GM21526 (cell line): ENCODE data around the gene TMEM121.
"Not testable (repeated sequence)": the region's sequence is repeated elsewhere in the genome, so short reads cannot be mapped to it uniquely, and the experiment has no call there.

ENCODE experiments used
- ATAC-seq: cut with Tn5 transposase; IDR thresholded peaks from one replicate; pipeline ENCODE4 v1.9.1; 2021; ENCODE audit warnings: moderate library complexity; ENCODE audit not compliant: unreplicated experiment, low FRiP score

TMEM121 gene

DNA sequence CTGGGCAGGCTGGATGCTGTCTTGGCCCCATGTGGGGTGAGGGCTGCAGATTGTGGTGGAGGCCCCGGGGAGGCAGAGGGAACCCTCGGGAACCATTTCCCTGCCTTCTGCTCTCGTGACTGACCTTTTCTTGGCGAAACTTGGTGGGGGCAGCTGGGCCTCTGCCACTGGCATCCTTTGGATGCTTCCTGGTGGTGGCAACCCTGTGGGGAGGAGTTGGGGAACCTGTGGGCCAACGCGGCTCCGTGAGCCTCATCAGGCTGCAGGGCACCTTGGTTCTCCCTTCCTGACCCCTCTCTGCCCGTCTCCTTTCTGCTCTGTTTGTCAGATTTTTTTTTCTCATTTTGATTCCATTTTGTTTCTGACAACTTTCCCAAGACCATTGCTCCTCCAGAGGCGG lies 14.4 kb downstream of the TMEM121 start:
- ATAC-seq = no peak

DNA sequence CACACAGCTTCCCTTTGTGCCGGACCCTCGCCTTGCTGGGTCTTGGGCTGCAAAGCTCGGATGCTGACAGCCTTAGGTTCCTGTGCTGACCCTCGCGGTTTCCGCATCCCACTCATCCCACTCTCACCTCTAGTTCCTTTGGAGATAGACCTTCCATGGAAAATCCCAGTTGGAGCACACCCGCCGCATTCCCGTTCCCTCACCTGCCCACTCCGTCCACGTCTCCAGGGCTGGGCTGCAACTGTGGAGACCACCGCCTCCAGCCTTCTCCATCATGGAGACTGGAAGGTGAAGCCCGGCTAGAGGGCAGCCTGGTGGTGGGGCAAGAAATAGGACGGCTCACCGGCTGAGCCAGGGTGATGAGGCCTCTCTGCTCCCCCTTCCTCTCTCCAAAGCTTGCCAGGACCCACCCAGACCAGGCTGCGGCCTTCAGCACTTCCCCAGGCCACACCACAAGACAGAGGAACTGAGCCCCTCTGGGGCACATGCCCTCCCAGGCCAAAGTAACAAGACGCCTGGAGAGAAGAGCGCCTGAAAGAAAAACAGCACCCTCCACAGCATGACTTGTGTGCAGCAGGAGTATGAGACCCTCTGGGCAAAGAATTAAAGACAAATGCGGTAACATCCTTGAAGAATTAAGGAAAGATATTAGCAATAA lies 15.0 kb downstream of the TMEM121 start:
- no peak for ATAC-seq

DNA sequence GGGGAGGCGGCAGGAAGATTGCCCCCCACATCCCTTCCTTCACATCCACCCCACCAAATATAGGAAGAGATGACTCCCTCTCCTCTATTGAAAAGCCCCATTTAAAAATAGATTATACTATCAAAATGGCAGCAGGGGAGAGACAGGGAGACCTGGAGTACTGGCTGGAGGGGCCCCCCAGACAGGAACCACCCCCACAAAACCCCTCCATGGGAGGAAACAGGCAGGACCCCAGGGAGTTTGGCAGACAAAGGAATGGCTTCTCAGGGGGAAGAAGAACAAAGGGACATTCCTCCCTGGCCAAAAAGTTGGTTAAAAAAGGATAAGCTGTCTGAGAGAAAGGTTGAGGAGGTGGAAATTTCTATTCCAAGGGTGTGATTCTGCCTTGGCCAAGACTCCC lies 19.3 kb downstream of the TMEM121 start:
- not testable (repeated sequence) for ATAC-seq

DNA sequence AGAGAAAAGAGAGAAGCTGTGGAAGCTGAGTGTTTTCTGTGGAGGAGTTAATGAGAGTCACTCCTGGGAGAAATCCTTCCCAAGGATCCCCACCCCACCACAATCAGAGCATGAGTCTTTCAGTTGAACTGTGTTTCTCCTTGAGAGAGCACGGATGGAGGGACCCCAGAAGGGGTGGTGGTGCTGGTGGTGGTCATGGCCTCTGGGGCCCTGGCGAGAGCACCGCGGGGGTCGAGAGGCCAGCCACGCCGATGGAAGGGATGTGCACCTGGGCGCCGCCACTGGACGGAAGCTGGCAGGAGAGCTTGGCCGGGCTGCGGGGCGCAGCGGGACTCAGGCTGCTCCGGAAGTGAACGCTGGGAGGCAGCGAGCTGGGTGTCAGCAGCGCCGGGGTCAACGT lies 20.0 kb downstream of the TMEM121 start:
- ATAC-seq = not testable (repeated sequence)

DNA sequence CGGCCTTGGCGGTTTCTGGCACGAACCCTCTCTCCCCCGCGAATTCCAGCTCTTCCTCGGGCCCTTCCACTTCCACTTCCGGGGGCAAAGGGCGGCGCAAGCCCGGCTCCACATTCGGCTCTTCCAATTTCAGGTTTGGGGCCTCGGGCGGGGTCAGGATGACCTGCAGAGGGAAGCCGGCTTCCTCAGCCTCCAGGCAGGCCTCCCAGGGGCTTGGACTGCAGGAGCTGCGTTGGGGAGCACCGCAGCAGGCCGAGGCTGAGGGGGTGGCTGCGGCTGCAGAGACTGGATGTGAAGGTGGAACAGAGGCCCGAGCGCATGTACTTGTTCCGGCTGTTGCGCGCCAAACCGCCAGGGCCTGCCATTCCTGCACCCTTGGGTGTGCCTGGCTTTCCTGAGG lies 20.7 kb downstream of the TMEM121 start:
- ATAC-seq = not testable (repeated sequence)

DNA sequence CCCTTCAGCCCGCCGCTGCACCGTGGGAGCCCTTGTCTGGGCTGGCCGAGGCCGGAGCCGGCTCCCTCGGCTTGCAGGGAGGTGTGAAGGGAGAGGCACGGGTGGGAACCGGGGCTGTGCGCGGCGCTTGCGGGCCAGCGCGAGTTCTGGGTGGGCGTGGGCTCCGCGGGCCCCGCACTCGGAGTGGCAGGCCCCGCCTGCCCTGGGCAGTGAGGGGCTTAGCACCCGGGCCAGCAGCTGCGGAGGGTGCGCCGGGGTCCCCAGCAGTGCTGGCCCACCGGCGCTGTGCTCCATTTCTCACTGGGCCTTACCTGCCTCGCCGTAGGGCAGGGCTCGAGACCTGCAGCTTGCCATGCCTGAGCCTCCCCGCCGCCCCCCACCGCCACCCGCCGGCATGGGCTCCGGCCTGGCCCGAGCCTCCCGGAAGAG lies 21.4 kb downstream of the TMEM121 start:
- no peak for ATAC-seq

DNA sequence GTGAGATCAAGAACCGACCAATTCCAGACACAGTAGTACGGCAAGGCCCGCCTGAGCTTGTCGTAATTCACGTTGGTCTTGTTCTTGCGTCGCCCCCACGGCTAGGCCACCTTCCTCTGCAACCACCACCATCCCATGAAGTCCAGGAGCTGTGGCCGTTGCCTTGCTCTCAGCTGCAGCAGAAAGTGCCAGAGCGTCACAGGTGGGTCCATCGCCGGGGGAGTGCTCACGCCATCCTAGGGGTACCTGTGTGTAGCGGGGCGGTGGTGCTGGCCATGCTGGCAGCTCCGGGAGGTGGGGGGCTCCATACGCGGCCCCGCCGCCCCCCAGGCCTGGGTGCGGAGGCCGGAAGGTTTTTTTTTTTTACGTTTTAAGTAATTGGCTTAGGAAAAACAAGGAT lies 23.1 kb downstream of the TMEM121 start:
- no peak for ATAC-seq

DNA sequence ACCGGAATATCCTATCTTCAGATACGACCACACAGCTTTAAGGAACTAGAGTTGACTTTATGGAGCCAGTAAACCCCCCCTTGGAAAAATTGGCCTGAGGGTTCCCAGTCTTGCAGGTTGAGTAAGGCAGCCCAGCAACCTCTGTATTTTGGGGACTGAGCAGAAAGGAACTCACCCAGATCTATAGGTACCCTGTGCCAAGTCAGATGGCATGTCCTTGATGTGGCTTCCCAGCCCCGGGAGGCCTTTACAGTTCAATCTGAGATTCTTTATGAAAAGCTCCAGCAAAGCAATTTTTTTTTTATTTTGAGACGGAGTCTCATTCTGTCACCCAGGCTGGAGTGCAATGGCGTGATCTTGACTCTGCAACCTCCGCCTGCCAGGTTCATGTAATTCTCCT lies 27.6 kb downstream of the TMEM121 start:
- ATAC-seq = no peak

DNA sequence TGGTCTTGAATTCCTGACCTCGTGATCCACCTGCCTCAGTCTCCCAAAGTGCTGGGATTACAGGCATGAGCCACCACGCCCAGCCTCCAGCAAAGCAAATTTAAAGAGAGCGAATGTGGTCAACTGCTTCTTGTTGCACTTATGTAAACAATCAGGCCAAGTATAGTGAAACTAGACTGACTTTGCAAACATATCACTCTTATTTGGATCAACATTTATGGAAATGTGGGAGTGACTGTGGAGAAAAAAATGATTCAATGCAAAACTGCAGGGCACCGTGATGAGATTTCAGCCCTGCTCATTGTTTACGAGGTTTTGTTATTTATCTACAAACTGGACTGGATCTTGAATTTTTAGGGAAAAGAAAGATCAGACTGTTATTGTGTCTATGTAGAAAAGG lies 28.1 kb downstream of the TMEM121 start:
- ATAC-seq = no peak

DNA sequence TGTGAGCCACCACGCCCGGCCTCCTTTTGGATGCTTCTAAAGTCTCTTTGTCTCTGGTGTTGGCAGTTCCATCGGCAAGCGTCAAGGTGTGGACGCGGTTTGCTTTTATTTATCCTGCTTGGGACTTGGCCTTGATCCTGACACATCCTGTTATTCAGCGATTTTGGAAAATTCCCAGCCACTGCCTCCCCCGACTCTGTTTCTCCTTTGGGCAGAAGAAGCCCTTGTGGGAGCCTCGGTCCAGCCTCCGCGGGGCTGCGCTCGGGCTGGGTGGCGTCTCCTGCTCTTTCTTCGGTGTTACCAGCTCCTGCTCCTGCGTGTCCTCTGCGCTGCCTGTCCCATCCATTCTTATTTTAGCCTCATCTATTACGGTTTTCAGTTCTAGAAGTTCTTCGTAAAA lies 31.3 kb downstream of the TMEM121 start:
- not testable (repeated sequence) for ATAC-seq

DNA sequence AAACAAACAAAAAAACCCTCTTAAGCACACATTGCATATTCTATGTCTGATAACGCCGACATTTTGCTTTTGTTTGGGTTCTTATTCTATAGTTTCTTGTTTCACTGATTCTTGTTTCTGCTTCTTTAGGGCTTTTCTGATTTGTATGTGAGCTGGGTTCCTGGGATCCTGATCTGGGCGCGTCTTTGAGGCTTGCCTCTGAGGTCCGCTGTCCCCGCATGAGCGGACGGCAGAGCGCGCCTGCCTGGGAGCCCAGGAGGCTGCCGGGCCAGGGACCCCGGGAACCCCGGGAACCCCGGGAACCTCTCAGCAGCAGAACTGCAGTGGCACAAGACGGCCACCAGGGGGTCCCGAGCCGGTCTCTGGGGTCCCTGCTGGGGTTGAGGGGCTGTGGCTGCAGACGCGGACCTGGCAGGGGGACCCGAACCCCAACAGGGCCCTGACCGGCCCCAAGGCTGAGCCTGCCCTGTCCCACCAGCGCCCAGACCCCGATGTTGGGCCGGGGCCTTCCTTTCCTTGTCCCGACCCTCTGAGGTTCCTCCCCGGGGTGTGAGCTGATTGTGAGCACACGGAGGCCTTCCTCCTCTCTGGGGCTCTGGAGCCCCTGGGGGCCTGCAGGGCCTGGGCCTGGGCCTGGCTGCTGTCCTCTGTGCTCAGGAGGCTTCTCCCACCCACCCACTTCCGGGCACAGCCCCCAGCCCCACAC lies 32.2 kb downstream of the TMEM121 start:
- not testable (repeated sequence) for ATAC-seq

DNA sequence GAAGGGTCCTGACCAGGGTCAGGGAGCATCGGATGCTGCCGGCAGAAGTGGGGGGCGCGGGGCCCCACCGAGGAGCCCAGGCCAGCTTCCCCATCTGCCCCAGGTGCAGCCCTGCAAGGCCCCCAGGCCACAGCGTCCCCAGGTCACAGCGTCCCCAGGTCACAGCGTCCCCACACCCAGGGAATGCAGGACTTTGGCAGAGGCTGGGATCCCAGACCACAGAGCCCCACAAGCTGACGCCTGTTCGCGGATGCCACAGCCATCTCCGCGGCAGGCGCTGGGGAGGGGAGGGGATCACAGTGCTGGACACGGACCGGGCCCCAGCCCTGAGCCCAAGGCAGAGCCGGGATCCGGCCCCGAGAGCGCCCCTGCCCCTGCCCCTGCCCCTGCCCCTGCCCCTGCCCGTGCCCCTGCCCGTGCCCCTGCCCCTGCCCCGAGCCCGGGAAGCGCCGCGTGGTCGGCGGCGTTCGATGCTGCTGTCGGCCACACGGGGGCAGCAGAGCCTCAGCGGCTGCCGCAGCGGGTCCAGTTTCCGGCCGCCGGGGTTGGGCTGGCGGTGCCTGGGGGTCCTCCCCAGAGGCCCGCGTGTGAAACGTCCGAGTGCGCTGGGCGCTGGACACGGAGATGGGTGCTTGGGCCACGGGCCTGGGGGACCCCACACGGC lies 33.1 kb downstream of the TMEM121 start:
- peak; percentile 37 for ATAC-seq

DNA sequence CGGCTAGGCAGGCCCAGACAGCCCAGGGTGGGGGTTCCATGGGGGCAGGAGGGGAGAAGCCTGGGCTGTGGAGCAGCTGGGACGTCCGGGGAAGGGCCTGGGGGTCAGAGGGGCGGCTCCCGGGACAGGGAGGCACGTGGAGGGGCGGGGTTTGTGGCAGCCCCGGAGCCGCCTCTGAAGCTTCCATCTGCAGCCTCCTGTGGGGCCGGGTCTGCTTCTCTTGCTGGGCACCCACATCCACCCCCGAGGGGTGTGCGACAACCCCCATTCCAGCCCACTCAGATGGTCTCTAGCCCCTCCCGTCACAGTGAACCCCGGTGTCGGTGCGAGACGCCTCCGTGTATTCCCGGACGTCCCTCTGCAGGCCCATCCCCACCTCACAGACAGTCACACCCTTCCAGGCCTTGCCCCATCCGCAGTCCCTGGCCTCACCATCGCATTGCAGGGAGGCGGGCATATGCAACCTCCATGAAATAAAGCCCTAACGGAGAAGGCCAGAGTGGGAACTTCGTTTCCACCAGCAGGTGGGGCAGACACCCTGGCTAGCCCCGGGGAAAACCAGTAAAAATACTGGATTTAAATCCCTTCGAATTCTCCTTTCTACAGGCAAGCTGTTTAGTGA lies 33.8 kb downstream of the TMEM121 start:
- ATAC-seq = peak; percentile 48

DNA sequence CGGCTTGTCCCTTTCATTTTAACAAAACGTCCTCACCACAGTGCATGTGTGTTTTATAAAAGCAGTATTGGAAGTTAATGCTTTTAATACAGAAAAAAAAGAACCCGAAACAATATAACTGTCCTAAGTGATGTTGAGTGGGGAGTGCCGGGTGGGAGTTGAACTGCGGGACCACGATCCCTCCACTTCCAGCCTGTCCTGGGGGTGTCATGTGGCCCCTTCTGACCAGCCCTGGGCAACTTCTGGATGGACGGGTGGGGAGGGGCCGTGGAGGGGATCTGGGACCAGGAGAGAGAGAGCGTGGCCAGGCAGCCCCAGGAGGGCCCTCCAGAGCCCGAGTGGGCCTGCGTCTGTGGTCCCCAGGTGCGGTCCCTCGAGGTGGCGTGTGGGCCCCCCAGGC lies 35.0 kb downstream of the TMEM121 start:
- not testable (repeated sequence) for ATAC-seq

DNA sequence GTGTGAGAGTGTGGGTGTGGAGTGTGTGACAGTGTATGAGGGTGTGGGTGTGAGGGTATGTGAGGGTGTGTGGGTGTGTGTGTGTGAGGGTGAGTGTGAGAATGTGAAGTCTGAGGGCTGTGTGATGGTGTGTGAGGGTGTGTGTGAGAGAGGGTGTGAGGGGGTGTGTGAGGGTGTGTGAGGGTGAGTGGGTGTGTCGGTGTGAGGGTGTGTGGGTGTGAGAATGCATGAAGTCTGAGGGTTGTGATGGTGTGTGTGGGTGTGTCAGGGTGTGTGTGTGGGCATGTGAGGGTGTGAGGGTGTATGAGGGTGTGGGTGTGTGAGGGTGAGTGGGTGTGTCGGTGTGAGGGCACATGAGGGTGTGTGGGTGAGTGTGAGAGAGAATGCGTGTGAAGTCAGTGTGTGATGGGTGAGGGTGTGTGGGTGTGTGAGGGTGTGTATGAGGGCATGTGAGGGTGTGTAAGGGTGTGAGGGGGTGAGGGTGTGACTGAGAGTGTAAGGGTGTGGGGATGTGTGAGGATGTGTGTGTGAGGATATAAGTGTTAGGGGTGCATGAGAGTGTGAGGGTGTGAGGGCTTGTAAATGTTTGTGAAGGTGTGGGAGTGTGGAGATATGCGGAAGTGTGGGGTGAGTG lies 36.4 kb downstream of the TMEM121 start:
- no peak for ATAC-seq

DNA sequence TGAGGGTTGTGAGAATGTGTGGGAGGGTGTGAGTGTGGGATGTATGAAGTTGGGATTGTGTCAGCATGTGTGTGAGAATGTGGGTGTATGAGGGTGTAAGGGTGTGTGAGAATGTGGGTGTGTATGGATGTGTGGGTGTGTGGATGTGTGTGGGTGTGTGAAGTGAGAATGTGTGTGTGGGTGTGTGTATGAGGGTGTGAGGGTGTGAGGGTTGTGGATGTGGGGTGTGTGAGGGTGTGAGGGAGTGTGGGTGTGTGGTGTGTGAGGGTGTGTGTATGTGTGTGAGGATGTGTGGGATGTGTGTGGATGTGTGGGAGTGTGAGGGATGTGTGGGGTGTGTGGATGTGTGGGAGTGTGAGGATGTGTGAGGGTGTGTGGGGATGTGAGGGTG lies 37.0 kb downstream of the TMEM121 start:
- ATAC-seq = no peak

DNA sequence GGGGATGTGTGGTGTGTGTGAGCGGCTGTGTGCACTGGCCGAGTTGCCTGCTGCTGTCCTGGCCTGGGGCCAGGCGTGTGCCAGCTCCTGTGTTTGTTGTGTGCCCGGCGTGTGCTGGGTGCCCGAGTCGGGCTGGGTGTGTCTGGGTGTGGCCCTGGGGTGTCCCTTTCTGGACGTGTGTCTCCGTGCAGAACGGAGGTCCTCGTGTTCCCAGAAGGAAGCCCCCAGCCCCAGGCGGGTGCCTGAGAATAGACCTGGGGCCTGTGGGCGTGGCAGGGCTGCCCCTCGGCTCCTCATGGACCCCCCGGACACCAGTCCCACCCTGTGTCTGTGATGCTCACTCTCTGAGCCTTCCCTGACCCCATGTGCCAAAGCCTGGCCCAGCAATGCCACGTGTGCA lies 38.2 kb downstream of the TMEM121 start:
- ATAC-seq = not testable (repeated sequence)

DNA sequence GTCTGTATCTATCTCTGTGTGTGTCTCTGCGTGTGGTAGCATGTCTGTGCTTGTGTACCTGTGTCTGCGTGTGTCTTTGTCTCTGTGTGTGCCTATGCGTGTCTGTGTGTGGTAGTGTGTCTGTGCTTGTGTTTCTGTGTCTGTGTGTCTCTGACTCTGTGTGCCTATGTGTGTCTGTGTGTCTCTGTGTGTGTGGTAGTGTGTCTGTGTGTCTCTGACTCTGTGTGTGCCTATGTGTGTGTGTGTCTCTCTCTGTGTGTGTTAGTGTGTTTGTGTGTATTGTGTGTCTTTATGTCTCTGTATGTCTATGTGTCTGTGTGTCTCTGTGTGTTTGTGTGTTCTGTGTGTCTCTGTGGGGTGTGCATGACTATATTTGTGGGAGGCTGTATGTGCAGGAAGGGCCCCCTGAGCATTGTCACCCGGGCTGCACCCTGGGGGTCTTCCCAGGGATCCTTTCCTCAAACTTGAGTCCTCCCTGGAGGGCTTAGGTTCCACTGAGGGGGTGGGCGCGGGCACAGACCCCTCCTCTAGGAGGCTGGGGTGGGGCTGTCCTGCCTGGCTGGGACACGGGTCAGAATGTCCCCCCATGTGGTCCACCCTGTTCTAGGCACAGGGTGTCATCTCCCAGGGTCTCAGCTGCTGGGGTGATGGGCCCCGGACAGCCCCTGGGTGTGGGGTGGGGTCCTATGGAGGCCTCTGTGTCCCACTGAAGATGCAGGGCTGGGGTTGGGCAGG lies 39.0 kb downstream of the TMEM121 start:
- ATAC-seq = not testable (repeated sequence)

DNA sequence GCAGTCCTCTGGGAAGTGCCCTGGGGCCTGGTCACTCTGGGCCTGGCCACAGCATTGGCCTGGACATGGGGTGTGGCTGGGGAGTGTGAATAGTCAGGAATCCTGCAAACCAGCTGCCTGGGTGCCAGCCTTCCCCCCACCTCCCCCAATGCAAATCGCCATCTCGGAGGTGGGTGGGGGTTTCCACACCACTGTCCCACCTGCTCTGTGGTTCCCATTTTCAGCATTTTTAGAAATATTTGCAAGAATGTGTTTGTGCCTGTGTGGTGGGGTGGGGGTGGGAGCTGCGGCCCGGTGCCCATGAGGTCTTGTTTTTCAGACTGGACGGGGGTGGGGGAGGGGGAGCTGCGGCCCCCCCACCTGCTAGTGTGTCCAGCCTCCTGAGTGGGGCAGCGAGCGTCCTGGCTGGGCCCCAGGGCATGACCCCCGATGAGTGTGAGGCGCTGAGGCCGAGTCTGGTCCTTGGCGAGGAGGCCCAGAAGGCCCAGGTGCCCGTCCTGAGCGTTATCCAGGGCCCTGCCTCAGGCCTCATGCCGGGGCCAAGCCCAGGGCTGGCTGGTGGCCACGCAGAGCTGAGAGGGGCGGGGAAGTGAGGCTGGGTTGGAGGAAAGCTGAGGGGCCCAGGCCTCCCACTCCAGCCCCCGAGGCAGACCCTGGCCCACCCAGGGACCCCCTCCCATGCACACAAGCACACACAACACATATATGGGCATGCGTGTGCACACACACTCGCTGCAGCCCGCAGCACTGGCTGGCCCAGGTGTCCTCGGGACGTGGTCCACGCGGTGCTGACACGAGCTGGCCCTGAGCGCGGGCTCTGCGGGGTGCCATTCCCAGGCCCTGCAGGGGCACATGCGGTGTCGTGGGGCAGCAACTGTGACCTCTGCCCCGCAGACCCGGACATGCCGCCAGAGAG lies 40.1 kb downstream of the TMEM121 start:
- ATAC-seq = not testable (repeated sequence)
